K562 (cell line): ENCODE results near the gene S100A8. TPM values are rescaled to one million over a fixed set of nuclear protein-coding genes. Genes with fewer than 3 reads are reported as not detected.

Experiments
- ADNP ChIP-seq: fragments of 200-800 bp; sonication (Bioruptor generic); IDR thresholded peaks from 2 replicates; pipeline ENCODE4 v1.6.1; 2016; ENCODE audit warnings: missing genetic modification characterization, missing compliant biosample characterization
- ARID2 ChIP-seq: fragments of 450-650 bp; IDR thresholded peaks from 2 replicates; pipeline ENCODE4 v1.6.1; 2017; ENCODE audit warnings: antibody characterized with exemption, mild to moderate bottlenecking
- CHCHD3 ChIP-seq: fragments of 250-450 bp; sonication (Bioruptor Pico); IDR thresholded peaks from 2 replicates; pipeline ENCODE4 v2.1.2; 2022; ENCODE audit warnings: mild to moderate bottlenecking
- CREM ChIP-seq: IDR thresholded peaks from 2 replicates; pipeline ENCODE4 v1.6.1; 2014; ENCODE audit warnings: antibody characterized with exemption, low read depth
- ESRRA ChIP-seq: fragments of 450-650 bp; IDR thresholded peaks from 2 replicates; pipeline ENCODE4 v1.6.1; 2014; ENCODE audit warnings: low read depth, mild to moderate bottlenecking, moderate library complexity, borderline replicate concordance
- ILK ChIP-seq: fragments of 450-650 bp; IDR thresholded peaks from 2 replicates; pipeline ENCODE4 v1.6.1; 2016; ENCODE audit warnings: missing genetic modification characterization, low read depth, mild to moderate bottlenecking, missing compliant biosample characterization, moderate library complexity, borderline replicate concordance
- NELFE ChIP-seq: IDR thresholded peaks from 2 replicates; pipeline ENCODE4 v1.6.1; 2011; ENCODE audit warnings: mild to moderate bottlenecking; ENCODE audit not compliant: insufficient read depth, insufficient read length
- NUFIP1 ChIP-seq: fragments of 450-650 bp; IDR thresholded peaks from 2 replicates; pipeline ENCODE4 v1.6.1; 2018; ENCODE audit not compliant: partially characterized antibody
- PRPF4 ChIP-seq: fragments of 200-400 bp; formaldehyde crosslinking; IDR thresholded peaks from one replicate; pipeline ENCODE4 v1.6.1; 2017; ENCODE audit warnings: low read length, low read depth, mild to moderate bottlenecking; ENCODE audit not compliant: insufficient read depth, poor library complexity, severe bottlenecking
- SRF ChIP-seq, 2 experiments: fragments of 250-450, 450-650 bp in 1 of 2; sonication (Bioruptor Pico) in 1 of 2; sonication (generic) in 1 of 2; formaldehyde crosslinking; IDR thresholded peaks; 2 replicates each; pipeline versions ENCODE4 v1.5.0 to v1.5.1; 2020 to 2022; ENCODE audit warnings: mild to moderate bottlenecking in 1 of 2, missing genetic modification reagents in 1 of 2
- ZKSCAN8 ChIP-seq: fragments of 200-800 bp; sonication (Bioruptor generic); IDR thresholded peaks from 2 replicates; pipeline ENCODE4 v1.6.1; 2016; ENCODE audit warnings: missing genetic modification characterization, missing compliant biosample characterization
- ZNF253 ChIP-seq: fragments of 250-450 bp; sonication (Bioruptor Pico); conservative IDR thresholded peaks from 2 replicates; pipeline ENCODE4 v1.6.1; 2021; ENCODE audit warnings: mild to moderate bottlenecking
- polyA plus RNA-seq, 8 experiments: library from polyadenylated mRNA; depleted of rRNA in 4 of 8; stranded (reverse) in 5 of 8; unstranded in 3 of 8; fragments of >200 nt; fragmentation: Nextera tagmentation in 2 of 8; fragmentation: Illumina TruSeq in 1 of 8; extraction: Ambion mirVana in 2 of 8; extraction: Trizol in 1 of 8; gene quantifications; 2 replicates each; pipeline versions ENCODE4 v1.2.1 to v1.2.3, GENCODE V29; 2011 to 2014; ENCODE audit warnings: inconsistent platforms in 1 of 8, missing spikeins in 1 of 8
- total RNA-seq, 7 experiments: library from RNA; depleted of rRNA in 6 of 7; stranded (reverse); fragments of >200 nt in 6 of 7; fragmentation: Illumina TruSeq in 2 of 7; extraction: Trizol in 2 of 7; gene quantifications; 2 replicates each; pipeline versions ENCODE4 v1.2.1 to v1.2.3, GENCODE V29; 2011 to 2021; ENCODE audit warnings: low replicate concordance in 1 of 7
- TF ChIP-seq, protein P1 (sequence below), 2 experiments: fragments of 450-650 bp in 1 of 2; sonication (generic) in 1 of 2; formaldehyde crosslinking; conservative IDR thresholded peaks; 2 replicates each; pipeline versions ENCODE4 v1.4.0 to v1.8.1; 2020 to 2022; ENCODE audit warnings: mild to moderate bottlenecking in 1 of 2, missing genetic modification reagents in 1 of 2
- TF ChIP-seq, protein P2 (sequence below): fragments of 450-650 bp; IDR thresholded peaks from 2 replicates; pipeline ENCODE4 v1.6.1; 2016; ENCODE audit warnings: low read depth
- TF ChIP-seq, protein P3 (sequence below): fragments of 250-450 bp; sonication (Bioruptor Pico); IDR thresholded peaks from 2 replicates; pipeline ENCODE4 v1.8.0; 2021; ENCODE audit warnings: moderate library complexity, mild to moderate bottlenecking, inconsistent platforms

S100A8 gene
- total and polyA plus RNA-seq, 9 of the 15 experiments (the other 6 are each of a cell fraction or from before 2014, with no cell fraction given), result 0.15 to 0.60 TPM; not detected in 7

DNA sequence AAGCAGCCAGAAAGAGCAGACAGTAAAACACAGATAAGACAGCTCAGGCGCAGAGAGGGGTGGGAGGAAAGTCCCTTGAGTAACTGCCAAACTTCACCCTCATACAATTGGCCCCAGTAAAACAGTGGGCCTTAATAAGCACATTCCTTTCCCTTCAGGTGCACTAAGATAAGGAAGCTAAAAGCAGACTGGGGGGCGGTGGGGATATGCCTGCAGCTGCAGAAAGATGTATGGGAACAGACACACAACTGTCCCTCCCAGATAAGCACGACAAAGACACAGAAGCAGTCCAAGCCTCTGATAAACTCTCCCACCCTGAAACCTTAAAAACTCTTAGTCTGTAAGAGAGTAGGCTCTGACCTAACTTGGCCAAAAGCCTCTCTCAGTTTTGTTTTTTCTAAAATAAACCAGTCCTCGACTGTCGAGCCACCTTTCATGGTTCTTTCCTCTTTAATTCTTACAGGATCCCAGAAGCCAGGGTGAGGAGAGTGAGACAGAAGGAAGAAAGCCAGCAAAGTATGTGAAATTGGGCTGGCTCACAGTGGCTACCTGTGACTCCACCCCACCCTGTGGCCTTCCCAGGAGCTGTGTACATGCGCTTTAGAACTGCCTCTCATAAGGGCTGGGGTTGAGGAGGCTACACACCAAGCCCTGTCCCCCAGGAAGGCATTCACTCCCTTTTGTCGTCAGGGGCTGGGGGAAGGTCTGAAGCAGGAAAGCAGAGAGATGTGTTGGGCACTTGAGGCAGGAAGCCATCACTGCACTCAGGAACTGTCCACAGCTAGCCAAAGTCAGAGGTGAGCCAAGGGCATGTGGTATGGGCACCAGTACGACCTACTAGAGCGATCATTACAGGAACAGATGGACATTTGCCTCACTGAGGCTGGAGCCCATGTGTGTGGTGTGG is 46.8 kb downstream of the S100A8 start (continued):
- peak in 1 of 2 experiments; percentile 62; a peak in 1 of 4 replicates for TF ChIP-seq SRF (CRISPR knock-in tag; IDR thresholded peaks at IDR 0.05)
- no peak for TF ChIP-seq CHCHD3 (CRISPR knock-in tag)
- no peak for TF ChIP-seq ZNF253 (CRISPR knock-in tag)
- peak; percentile 61; the same call in 1 of the 2 replicates for TF ChIP-seq ADNP (tag)
- peak; percentile 86 for TF ChIP-seq CREM
- no peak for TF ChIP-seq PRPF4
- peak; percentile 96 for TF ChIP-seq ZKSCAN8
- TF ChIP-seq, protein P1, sequence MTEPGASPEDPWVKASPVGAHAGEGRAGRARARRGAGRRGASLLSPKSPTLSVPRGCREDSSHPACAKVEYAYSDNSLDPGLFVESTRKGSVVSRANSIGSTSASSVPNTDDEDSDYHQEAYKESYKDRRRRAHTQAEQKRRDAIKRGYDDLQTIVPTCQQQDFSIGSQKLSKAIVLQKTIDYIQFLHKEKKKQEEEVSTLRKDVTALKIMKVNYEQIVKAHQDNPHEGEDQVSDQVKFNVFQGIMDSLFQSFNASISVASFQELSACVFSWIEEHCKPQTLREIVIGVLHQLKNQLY (CRISPR knock-in tag; conservative IDR thresholded peaks at IDR 0.05), result no peak
- no peak for TF ChIP-seq NUFIP1
- no peak for TF ChIP-seq NELFE
- TF ChIP-seq, protein P2, sequence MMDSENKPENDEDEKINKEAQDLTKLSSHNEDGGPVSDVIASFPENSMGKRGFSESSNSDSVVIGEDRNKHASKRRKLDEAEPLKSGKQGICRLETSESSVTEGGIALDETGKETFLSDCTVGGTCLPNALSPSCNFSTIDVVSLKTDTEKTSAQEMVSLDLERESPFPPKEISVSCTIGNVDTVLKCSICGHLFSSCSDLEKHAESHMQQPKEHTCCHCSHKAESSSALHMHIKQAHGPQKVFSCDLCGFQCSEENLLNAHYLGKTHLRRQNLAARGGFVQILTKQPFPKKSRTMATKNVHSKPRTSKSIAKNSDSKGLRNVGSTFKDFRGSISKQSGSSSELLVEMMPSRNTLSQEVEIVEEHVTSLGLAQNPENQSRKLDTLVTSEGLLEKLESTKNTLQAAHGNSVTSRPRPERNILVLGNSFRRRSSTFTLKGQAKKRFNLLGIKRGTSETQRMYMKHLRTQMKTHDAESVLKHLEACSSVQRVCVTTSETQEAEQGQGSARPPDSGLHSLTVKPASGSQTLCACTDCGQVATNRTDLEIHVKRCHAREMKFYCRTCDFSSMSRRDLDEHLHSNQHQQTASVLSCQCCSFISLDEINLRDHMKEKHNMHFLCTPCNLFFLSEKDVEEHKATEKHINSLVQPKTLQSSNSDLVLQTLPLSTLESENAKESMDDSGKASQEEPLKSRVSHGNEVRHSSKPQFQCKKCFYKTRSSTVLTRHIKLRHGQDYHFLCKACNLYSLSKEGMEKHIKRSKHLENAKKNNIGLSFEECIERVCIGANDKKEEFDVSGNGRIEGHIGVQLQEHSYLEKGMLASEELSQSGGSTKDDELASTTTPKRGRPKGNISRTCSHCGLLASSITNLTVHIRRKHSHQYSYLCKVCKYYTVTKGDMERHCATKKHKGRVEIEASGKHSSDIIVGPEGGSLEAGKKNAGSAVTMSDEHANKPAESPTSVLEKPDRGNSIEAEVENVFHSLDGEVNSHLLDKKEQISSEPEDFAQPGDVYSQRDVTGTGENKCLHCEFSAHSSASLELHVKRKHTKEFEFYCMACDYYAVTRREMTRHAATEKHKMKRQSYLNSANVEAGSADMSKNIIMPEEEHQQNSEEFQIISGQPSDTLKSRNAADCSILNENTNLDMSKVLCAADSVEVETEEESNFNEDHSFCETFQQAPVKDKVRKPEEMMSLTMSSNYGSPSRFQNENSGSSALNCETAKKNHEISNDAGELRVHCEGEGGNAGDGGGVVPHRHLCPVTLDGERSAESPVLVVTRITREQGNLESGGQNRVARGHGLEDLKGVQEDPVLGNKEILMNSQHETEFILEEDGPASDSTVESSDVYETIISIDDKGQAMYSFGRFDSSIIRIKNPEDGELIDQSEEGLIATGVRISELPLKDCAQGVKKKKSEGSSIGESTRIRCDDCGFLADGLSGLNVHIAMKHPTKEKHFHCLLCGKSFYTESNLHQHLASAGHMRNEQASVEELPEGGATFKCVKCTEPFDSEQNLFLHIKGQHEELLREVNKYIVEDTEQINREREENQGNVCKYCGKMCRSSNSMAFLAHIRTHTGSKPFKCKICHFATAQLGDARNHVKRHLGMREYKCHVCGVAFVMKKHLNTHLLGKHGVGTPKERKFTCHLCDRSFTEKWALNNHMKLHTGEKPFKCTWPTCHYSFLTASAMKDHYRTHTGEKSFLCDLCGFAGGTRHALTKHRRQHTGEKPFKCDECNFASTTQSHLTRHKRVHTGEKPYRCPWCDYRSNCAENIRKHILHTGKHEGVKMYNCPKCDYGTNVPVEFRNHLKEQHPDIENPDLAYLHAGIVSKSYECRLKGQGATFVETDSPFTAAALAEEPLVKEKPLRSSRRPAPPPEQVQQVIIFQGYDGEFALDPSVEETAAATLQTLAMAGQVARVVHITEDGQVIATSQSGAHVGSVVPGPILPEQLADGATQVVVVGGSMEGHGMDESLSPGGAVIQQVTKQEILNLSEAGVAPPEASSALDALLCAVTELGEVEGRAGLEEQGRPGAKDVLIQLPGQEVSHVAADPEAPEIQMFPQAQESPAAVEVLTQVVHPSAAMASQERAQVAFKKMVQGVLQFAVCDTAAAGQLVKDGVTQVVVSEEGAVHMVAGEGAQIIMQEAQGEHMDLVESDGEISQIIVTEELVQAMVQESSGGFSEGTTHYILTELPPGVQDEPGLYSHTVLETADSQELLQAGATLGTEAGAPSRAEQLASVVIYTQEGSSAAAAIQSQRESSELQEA, result peak; percentile 33; the same call in 1 of the 2 replicates
- peak; percentile 53; the same call in 1 of the 2 replicates for TF ChIP-seq ESRRA
- no peak for TF ChIP-seq ARID2
- TF ChIP-seq, protein P3, sequence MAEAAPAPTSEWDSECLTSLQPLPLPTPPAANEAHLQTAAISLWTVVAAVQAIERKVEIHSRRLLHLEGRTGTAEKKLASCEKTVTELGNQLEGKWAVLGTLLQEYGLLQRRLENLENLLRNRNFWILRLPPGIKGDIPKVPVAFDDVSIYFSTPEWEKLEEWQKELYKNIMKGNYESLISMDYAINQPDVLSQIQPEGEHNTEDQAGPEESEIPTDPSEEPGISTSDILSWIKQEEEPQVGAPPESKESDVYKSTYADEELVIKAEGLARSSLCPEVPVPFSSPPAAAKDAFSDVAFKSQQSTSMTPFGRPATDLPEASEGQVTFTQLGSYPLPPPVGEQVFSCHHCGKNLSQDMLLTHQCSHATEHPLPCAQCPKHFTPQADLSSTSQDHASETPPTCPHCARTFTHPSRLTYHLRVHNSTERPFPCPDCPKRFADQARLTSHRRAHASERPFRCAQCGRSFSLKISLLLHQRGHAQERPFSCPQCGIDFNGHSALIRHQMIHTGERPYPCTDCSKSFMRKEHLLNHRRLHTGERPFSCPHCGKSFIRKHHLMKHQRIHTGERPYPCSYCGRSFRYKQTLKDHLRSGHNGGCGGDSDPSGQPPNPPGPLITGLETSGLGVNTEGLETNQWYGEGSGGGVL (CRISPR knock-in tag), result no peak
- TF ChIP-seq ILK (tag), result no peak
